Measurements from ENCODE around the gene SMC6.
A peak's percentile ranks its signal among the peaks of the same experiment; 100 is the strongest.

Gene SMC6, protein sequence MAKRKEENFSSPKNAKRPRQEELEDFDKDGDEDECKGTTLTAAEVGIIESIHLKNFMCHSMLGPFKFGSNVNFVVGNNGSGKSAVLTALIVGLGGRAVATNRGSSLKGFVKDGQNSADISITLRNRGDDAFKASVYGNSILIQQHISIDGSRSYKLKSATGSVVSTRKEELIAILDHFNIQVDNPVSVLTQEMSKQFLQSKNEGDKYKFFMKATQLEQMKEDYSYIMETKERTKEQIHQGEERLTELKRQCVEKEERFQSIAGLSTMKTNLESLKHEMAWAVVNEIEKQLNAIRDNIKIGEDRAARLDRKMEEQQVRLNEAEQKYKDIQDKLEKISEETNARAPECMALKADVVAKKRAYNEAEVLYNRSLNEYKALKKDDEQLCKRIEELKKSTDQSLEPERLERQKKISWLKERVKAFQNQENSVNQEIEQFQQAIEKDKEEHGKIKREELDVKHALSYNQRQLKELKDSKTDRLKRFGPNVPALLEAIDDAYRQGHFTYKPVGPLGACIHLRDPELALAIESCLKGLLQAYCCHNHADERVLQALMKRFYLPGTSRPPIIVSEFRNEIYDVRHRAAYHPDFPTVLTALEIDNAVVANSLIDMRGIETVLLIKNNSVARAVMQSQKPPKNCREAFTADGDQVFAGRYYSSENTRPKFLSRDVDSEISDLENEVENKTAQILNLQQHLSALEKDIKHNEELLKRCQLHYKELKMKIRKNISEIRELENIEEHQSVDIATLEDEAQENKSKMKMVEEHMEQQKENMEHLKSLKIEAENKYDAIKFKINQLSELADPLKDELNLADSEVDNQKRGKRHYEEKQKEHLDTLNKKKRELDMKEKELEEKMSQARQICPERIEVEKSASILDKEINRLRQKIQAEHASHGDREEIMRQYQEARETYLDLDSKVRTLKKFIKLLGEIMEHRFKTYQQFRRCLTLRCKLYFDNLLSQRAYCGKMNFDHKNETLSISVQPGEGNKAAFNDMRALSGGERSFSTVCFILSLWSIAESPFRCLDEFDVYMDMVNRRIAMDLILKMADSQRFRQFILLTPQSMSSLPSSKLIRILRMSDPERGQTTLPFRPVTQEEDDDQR

DNA sequence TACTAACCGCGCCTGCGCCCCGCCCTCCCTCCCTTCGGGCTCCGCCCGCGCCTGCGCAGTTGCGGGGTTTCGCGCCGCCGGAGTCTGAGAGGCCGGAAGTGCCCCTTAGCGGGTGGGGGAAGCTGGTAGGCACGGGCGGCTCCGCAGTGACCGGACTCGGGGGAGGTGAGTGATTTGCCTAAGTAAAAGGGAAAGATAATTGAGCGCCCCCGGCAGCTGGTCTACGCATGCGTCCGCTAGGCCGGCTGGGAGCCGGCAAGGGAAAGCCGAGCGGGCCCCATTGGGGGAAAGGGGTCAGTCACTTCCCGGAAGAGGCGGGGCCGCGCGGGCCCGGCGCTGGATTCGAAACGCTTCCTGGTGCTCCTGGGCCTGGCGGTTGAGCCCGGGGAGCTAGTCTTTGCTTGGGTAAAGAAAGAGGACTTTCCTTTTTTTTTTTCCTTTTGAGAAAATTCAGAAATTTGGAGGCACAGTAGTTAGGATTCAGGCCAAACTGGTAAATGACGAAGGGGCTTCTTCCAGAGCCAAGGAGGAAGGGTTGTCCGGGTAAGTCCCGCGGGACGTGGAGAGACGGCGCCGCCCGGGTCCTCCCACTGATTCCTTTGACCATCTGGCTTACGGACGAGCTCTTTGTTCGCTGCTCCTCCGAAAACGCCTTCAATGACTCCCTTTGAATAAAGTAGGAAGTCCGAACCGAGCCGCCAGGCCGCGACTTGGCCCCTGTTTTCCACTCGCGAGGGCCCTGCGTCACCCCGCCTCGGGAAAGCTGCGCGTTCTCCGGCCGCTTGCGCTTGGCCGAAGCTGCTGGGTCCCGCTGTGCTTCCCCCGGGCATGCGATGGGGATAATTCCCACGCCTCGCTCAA is at the start of gene SMC6, which contains the start of gene GEN1:
TSS of gene SMC6 (minus strand) at position 8 of the 861 bp plus-strand sequence. CDS start 7,864 bp downstream, outside the sequence.
TSS of gene GEN1 (plus strand) at position 336 of the 861 bp plus-strand sequence. CDS start 5,806 bp downstream, outside the sequence.
- peak; percentile 65 for DNase-seq (ENCODE audit: extremely low read depth, low read depth)
- TF ChIP-seq, protein P1, sequence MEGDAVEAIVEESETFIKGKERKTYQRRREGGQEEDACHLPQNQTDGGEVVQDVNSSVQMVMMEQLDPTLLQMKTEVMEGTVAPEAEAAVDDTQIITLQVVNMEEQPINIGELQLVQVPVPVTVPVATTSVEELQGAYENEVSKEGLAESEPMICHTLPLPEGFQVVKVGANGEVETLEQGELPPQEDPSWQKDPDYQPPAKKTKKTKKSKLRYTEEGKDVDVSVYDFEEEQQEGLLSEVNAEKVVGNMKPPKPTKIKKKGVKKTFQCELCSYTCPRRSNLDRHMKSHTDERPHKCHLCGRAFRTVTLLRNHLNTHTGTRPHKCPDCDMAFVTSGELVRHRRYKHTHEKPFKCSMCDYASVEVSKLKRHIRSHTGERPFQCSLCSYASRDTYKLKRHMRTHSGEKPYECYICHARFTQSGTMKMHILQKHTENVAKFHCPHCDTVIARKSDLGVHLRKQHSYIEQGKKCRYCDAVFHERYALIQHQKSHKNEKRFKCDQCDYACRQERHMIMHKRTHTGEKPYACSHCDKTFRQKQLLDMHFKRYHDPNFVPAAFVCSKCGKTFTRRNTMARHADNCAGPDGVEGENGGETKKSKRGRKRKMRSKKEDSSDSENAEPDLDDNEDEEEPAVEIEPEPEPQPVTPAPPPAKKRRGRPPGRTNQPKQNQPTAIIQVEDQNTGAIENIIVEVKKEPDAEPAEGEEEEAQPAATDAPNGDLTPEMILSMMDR (IDR thresholded peaks at IDR 0.05; ENCODE audit: low read depth, low read length, missing control alignments): no peak

DNA sequence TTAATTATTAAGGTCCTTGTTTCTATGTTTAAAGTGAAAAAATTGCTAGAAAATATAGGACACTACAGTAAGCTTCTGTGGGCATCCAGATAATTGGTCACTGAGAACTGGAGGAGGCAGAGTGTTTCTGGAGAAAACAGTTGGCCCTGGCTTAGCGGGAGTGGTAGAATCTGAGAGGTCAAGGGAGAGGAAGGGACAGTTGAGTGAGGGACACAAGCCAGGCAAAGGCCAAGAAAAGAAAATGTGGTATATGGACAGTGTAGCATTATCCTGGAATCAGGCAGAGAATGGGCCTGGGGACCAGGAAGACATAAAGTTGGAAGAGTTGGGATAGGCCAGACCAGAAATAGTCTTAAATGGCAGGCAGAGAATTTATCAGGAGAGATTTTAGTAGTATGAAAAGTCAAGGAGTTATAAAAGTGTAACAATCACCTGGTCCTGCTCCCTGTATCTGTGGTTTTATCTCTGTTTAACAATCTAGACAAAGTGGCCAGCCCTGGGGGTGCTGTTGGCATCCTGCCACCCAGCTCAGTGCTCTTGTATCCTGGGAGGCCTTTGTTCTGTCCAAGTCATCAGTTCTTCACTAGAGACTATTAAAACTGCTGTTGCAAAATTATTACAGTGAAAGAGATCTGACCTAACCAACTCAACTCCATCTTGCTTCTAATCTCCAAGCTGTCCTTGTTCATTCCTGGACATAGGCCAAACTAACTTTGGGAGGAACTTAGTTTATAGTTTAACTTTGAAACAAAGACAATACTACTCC is 47.3 kb upstream of the SMC6 start:
- TF ChIP-seq, protein P1 (IDR thresholded peaks at IDR 0.05; ENCODE audit: low read depth, low read length, missing control alignments): no peak
- DNase-seq (ENCODE audit: extremely low read depth, low read depth): no peak
- H3K4me3 ChIP-seq (replicated peaks; ENCODE audit: low read depth, low read length): no peak overlapping the region

More for the DNA sequence above, at the start of gene SMC6, which contains the start of gene GEN1:
- peak within 1 kb of the TSS; percentile 79 for H3K4me3 ChIP-seq (replicated peaks; ENCODE audit: low read depth, low read length)

DNA sequence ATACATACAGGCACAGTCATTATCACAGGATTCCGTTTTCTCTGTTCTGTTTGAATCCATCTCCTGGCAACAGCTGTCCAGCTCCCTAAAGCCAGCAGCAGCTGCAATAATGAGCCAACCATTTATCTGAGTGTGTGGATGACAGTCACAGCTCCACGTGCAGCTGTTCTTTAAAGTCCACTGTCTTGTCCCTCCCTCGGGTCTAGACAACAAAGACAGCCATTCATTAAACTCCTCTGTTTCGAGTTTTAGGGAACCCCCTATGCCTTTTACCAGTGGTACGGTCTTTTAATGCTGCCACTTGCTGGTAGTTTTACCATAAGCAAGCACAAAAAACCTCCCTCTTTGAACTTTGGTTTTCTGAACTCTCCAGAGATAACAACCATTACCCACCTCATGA is 46.6 kb upstream of the SMC6 start:
- TF ChIP-seq, protein P1 (IDR thresholded peaks at IDR 0.05; ENCODE audit: low read depth, low read length, missing control alignments): no peak
- H3K4me3 ChIP-seq (replicated peaks; ENCODE audit: low read depth, low read length): no peak overlapping the region
- no peak for DNase-seq (ENCODE audit: extremely low read depth, low read depth)

- TF ChIP-seq, protein P1 (IDR thresholded peaks at IDR 0.05; ENCODE audit: low read depth, low read length, missing control alignments): no peak
- H3K4me3 ChIP-seq (replicated peaks; ENCODE audit: low read depth, low read length): no peak overlapping the region
- no peak for DNase-seq (ENCODE audit: extremely low read depth, low read depth)
Measured at GRCh38 chr2:17799301-17800120, 45.9 kb upstream of the SMC6 start.

DNA sequence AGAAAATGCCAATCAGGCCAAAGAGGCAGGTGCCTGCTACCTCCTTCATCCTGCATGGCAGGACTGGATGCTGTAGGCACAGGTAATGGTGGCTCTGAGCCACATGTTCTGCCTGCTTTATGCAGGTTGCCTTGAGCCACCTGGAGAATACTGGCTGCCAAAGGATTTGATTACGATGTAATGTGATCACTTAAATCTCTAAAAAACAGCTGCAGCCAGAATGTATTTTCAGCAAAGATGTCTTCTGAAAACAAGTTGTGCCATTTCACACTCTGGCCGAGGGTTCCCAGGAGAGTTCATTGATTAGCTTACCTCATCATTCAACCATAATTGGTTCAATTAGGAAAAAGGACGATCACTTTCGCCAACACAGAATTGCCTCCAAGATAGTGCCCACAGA is 44.7 kb upstream of the SMC6 start:
- no peak for DNase-seq (ENCODE audit: extremely low read depth, low read depth)
- no peak overlapping the region for H3K4me3 ChIP-seq (replicated peaks; ENCODE audit: low read depth, low read length)

More for the DNA sequence above, 44.7 kb upstream of the SMC6 start:
- TF ChIP-seq, protein P1 (IDR thresholded peaks at IDR 0.05; ENCODE audit: low read depth, low read length, missing control alignments): no peak

Data from HFF-Myc (cell line).